Thyroid gland (tissue), 4 donors: ENCODE results near the gene EXOG.

Experiments
- CTCF ChIP-seq, 6 experiments: fragments of 200-600 bp in 3 of 6; fragments of 450-650 bp in 3 of 6; sonication (generic) in 3 of 6; IDR thresholded peaks; one replicate each; pipeline ENCODE4 v1.5.1; 2016 to 2019; ENCODE audit warnings: antibody characterized with exemption in 6 of 6, mild to moderate bottlenecking in 2 of 6, inconsistent platforms in 1 of 6, moderate library complexity in 1 of 6
- POLR2A ChIP-seq, 2 donors: fragments of 450-650 bp; IDR thresholded peaks; one replicate each; pipeline ENCODE4 v1.6.1; 2017; ENCODE audit warnings: antibody characterized with exemption in 2 of 2, mild to moderate bottlenecking in 2 of 2, moderate library complexity in 1 of 2

- TF ChIP-seq POLR2A (IDR thresholded peaks at IDR 0.05) (no peak), CTCF (IDR thresholded peaks at IDR 0.05) (no peak)
Measured at GRCh38 chr3:38549082-38549481, 52.9 kb downstream of the EXOG start.
